SK-N-SH treated with all-trans-retinoic acid at 6 μM for 48 hours (cell line): ENCODE measurements around the gene ENPP3.

Experiments
- ISL1 ChIP-seq: fragments of 250-450 bp; sonication (Bioruptor Pico); IDR thresholded peaks from 2 replicates; pipeline ENCODE4 v2.1.2; 2022; ENCODE audit warnings: mild to moderate bottlenecking, moderate library complexity
- RARB ChIP-seq: fragments of 250-450 bp; sonication (Bioruptor Pico); IDR thresholded peaks from 2 replicates; pipeline ENCODE4 v1.8.0; 2021; ENCODE audit warnings: mild to moderate bottlenecking, moderate library complexity
- TOX ChIP-seq: fragments of 250-450 bp; sonication (Bioruptor Pico); IDR thresholded peaks from 2 replicates; pipeline ENCODE4 v1.8.0; 2021; ENCODE audit warnings: mild to moderate bottlenecking, moderate library complexity, borderline replicate concordance
- TF ChIP-seq, protein P1 (sequence below): fragments of 250-450 bp; sonication (Bioruptor Pico); IDR thresholded peaks from 2 replicates; pipeline ENCODE4 v1.5.1; 2020; ENCODE audit warnings: low read depth, mild to moderate bottlenecking, moderate library complexity

- TF ChIP-seq TOX (CRISPR knock-in tag) (no peak), RARB (CRISPR knock-in tag) (no peak), ISL1 (no peak)
- TF ChIP-seq, protein P1, sequence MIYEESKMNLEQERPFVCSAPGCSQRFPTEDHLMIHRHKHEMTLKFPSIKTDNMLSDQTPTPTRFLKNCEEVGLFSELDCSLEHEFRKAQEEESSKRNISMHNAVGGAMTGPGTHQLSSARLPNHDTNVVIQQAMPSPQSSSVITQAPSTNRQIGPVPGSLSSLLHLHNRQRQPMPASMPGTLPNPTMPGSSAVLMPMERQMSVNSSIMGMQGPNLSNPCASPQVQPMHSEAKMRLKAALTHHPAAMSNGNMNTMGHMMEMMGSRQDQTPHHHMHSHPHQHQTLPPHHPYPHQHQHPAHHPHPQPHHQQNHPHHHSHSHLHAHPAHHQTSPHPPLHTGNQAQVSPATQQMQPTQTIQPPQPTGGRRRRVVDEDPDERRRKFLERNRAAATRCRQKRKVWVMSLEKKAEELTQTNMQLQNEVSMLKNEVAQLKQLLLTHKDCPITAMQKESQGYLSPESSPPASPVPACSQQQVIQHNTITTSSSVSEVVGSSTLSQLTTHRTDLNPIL: no peak
These were observed 36.4 kb upstream of the ENPP3 start for GRCh38 chr6:131600716-131601115.
